Stromal cell of bone marrow (primary cell): Measurements from ENCODE around the gene C3orf49.
A peak's percentile ranks its signal among the peaks of the same experiment; 100 is the strongest.

Source experiments
- DNase-seq: peaks from one replicate; pipeline ENCODE4 v3.0.0-alpha.2; 2012; ENCODE audit warnings: low read depth

The C3orf49 gene, protein sequence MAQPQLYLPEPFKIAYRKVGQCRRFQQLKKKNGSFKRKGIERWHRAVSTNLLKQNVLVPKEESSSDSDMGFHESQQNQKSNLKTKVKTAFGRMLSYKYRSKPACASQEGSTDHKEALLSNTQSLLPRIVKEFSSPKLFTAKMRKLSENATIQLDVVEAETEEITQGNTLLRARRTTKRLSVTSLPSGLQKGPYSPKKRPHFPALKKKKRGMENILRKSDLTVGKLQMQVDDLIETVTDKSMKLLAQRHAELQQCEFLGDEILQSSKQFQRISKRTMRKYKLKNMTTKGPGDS

DNA sequence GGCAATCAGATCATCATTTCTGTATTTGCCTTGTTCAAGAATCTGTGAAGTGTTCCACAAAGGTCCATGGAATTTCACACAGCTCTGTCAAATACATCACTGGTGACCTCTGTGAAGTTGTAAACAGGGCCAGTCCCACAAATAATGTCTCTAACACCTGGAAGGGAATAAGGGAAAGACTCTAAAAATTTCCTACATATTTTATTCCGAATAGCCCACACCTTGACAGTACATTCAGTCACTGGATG lies at the start of gene C3orf49:
Gene C3orf49 (plus strand): TSS at position 149 of the 248 bp plus-strand sequence. CDS start 173 bp downstream, outside the sequence.
- no peak for DNase-seq

DNA sequence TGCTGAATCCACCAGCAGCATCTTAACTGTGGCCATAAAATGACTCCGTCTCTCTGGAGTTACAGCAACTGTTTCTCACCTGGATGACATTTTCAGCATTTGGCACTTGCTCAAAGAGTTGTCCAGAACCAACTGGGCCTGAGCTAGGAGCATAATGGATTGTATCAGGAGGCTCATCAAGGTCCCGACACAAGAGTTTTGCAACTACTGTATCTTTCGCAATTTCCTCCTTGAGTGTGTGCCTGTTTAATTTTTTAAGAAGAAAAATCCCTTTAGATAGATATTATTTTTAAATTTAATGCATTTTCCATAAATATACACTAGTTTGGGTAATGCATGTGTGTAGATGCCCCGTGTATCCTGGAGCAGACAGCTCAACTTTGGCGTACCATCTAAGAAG lies 44.3 kb upstream of the C3orf49 start:
- DNase-seq = no peak

DNA sequence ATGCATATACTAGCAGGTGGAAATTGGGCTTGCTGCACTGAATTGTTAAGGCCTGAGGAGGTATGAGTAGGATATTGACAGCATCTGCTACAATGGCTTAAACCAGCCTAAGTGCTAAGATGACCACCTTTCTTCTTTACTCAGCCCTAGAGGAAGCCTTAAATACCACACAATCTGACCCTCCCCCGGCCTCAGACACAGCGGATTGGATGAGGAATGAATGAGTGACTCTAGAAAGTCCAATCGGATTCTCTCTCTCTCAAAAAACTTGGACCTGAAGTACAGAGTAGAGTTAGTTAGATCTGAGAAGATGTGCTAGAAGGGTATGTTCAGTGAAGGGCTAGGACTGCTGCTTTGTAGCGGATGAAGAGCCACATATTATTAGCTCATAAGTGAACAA lies 39.9 kb upstream of the C3orf49 start:
- DNase-seq = no peak

DNA sequence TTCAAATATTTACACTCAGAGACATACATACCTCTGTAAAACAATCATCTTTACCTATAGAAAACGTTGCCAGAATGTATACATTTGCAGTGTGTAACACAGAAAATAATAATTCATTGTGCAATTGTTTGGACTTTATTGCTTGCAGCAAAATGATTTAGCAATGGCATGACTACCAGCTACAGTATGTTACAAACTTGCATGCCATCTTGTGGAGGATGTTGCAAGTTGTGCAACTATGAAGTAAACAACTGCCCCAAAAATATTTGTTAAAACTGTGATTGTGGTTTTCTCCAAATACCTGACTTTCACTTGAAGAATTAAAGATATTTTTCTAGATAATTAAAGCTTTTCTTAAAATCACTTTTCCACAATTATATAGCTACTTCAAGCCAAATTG lies 27.1 kb upstream of the C3orf49 start:
- peak; percentile 36 for DNase-seq

DNA sequence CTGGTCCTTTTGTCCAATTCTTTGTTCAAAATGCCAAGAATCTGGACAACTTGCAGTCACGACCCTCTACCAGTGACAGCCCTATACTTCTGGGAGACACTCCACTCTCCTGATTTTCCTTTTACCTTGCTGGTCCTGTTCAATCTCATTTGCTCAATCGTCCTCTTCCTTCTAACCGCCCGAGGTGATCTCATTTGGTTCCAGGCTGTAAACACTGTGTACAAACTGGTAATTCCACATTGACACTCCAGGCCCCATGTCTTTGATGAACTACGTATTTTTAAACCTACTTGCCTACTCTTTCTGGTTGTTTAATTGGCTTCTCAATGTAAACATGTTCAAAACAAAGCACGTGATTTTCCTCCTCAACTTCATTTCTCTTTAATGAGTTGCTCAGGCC lies 23.7 kb upstream of the C3orf49 start:
- DNase-seq = no peak

DNA sequence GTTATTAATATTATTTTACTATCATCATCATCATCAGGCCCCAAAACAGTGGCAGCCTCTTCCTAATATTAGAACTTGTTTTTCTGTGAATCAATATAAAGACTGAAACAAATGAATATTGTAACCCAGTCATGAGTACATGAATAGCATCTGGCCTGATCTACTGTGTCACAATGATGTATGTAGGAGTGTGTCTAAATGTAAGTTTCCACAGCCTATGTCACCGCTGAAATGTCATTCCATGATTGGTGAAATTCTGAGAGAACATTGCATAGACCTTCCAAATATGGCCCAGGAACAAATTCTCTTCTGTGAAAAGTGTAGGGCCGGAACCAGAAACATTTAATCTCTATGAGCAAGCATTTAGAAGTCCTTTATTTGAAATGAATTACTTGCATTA lies 20.6 kb upstream of the C3orf49 start:
- DNase-seq = no peak

DNA sequence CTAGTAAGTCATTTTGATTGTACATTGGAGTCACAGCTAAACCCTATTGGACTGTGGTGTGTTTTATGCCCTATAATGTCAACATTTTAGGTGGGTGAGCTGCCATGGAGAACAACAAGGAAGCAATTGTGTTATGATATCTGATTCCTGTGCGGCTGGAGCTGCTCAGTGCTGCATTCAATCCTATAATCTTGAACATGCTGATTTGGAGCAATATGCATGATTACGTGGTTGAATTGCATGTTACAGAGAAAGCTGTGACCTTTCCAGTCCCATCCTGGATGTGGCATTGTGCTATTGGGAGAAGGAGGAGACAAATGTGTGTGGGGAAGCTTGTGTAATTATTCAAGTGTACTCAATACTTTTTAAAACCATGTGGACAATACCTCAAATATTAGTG lies 20.1 kb upstream of the C3orf49 start:
- no peak for DNase-seq

DNA sequence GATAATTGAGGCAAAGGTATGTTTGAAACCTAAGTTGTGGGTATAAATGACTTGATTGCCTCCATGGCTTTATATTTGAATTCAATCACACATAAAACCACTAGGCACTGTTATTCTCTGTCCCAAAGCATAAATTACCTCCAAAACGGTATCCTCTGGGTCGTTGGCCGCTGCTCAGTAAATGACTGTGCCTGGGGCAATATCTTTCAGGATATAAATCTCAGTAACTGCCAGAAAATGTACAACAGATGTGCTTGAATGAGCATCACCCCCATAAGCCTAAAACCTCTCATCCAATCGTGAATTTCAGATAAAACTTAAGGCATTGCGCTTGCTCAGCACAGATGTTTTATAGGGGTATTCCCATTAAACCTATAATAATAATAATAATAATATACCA lies 19.0 kb upstream of the C3orf49 start:
- DNase-seq = no peak

DNA sequence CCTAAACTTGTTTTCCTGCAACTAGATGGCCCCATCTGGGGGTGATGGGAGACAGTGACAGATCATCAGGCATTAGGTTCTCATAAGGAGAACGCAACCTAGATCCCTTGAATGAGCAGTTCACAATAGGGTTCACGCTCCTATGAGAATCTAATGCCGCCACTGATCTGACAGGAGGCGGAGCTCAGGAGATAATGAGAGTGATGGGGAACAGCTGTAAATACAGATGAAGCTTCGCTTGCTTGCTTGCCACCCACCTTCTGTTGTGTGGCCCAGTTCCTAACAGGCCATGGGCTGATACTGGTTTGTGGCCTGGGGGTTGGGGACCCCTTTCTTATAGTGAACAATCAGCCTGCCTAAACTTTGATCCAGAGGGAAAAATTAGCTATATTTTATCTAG lies 15.2 kb upstream of the C3orf49 start:
- DNase-seq = no peak

DNA sequence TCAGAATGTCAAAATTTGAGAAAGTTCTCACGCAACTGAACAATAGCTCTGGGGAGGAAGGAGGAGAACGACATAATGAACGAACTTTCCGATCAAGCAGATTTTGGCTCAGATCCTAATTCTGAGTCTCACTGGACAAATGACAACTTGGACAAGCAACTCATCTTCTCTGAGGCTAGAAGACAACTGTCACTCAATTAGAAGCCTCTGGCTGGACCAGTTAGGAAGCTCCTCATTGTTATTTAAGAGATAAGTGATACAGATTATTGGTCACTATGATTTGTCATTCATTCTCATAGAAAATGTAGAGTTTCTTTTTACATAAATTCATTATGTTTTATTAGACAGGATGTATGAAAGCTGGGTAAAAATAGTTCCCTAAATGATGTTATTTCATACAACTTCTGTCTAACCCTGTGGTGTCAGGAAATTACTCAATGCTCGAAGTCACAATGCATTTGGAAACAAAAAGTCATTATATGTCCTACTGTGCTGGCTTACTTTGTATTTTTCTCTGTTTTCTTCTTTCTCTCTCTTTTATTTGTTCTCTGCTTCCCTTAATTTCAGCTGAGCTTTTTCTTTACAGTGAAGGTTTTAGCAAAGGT lies 11.0 kb upstream of the C3orf49 start:
- no peak for DNase-seq

DNA sequence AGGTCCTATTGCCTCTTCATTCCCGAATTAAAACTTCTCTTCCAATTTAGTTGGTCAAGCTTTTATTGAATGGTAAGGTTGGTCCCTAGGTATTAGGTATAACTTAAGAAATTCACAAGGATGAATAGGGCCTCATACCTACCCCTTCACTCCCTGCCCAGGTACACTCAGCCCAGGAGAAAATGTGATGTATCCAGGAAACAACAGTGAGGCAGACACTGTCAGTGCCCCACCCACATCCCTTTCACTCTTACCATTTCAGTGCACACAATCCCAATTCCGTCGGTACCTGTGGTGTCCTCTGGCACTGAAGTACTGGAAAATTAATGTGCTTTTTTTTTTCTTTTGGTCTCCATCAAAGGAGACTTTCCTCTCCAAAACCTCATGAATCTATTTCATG lies 10.5 kb upstream of the C3orf49 start:
- no peak for DNase-seq

DNA sequence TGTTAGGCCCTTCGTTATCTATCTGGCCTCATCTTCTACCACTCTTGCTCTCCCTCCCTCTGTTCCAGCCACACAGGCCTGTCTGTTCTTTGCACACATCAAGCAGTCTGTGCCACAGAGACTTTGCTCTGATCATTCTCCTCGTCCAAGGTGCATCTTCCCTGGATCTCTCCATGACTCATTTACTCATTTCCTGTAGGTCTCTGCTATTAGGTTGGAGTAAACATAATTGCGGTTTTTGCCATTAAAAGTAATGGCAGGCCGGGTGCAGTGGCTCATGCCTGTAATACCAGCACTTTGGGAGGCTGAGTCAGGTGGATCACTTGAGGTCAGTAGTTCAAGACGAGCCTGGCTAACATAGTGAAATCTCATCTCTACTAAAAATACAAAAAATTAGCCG lies 9.5 kb upstream of the C3orf49 start:
- no peak for DNase-seq

DNA sequence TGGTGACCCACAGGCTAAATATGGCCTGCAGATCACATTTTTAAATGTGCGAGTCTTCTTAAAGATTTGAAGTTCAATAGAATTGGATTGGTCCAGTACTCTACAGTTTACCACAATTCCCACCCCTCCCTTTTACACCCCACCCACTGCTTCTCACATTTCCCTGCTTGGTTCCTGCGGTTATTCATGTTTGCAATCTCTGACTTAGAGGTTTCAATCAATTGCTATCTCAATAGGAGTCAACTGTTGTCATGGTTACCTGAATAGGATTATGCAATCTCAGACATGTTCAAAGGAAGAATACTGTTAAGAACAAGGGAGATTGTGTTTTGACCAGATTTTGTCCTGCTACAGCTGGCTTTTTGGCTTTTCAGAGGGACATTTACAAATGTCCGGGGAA lies 4.9 kb upstream of the C3orf49 start:
- DNase-seq = peak; percentile 8

DNA sequence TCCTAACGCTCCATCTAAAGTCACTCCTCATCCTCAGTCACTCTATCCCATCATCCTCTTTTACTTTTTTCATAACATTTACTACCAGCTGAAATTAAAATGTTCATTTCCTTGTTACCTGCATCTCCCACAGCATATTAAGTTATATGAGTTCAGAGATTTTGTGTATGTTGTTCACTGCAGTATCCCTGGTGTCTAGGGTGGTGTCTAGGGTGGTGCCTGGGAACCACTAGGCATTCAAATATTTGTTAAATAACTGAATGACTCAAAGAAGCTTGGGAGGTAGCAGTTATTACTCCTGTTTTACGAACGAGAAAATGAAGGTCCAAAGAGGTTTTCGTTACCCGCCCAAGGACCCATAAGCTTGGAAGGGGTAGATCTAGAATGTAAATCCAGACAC lies 1.9 kb upstream of the C3orf49 start:
- DNase-seq = no peak

DNA sequence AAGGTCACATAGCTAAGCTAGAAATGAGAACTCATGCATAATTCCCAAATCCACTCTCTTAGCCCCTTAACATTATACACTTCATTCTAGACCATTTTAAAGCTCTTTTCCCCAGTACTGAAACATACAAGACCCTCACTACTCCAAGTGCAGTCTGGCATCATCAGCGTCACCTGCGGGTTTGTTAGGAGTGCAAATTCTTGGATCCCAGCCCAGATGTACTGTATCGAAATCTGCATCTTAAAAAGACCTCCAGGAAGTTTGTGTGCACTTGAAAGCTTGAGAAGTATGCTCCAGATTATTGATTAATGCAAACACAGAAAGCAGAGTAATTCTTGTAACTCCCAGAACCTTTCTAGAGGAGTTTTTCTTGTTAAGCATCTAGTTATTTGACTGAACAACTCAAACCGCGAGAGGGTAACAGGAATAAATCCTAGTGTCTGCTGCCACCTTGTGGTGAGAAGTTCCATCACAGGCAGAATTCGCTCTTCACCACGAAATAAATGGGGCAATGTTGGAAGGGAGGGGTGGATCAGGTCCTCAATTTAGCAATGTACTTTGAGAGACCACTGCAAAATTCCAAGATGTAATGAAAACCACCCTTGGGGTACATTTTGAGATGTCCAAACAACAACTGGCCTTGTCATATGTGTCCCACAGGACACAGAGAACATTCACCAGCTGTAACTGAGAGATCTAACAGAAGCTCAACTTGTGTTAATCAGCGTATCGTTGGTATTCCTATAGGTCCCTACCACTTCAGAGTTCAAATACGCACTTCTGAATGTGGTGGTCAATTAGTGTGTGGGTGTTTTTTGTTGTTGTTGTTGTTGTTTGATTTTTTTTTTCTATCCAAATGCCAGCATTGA lies 583 bp upstream of the C3orf49 start:
- DNase-seq = peak; percentile 49

DNA sequence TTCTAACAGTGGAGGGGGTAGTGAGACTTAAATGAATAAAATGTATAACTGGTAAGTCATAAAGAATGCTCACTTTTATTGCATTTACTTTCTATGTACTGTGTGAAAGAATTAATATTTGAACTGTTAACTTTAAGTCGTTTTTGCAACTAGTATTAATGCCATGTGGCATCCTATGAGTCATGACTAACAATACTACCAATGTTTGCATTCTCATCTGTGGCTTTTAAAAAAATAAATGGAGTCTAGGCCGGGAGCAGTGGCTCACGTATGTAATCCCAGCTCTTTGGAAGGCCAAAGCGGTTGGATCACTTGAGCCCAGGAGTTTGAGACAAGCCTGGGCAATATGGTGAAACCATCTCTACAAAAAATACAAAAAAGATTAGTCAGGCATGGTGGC lies 5.2 kb downstream of the C3orf49 start:
- DNase-seq = no peak

DNA sequence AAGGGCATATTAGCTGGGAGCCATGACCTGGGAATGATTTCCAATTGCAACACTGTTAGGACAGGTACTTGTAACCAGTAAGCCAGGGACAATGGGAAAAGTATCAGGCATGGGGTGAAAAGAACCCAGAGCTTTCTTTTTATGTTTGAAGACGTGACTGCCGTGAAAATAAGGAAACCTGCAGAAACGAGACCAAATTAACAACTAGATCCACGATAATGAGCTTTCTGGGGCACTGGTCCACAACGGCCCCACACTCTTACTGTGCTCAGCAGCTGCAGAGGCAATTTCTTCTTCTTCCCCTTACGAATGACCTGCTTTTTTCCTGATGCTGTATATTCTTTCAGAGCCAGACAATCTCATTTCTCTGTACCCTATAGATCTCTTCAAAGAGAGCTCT lies 11.4 kb downstream of the C3orf49 start:
- DNase-seq = no peak

DNA sequence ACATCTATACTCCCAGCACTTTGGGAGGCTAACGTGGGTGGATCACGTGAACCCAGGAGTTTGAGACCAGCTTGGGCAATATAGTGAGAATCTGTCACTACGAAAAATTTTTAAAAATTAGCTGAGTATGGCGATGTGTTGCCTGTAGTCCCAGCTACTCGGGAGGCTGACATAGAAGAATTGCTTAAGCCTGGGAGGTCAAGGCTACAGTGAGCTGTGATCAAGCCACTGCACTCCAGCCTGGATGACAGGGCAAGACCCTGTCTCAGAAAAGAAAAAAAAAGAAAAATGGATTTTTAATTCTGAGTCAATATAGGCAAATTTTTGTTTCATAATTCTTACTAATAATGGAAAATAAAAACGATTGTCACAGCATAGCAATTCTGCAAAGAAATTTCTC lies 13.3 kb downstream of the C3orf49 start:
- no peak for DNase-seq

DNA sequence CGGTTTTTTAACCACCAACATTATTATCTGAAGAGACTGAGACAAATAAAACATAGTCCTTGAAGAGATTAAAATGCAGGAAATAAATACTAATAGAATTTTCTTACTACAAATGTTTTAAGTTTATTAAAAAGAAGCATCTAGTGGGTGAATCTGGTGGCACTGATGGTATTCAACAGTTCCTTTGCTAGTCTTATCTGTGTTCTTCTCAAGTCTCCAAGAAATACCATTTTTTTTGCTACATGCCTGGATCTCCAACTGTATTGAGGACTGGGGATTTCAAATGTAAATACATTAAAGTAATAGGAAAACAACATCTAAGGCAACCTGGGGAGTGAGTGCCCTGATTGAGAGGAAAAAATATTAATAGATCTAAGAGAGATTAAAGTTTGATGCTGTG lies 22.6 kb downstream of the C3orf49 start:
- DNase-seq = no peak

DNA sequence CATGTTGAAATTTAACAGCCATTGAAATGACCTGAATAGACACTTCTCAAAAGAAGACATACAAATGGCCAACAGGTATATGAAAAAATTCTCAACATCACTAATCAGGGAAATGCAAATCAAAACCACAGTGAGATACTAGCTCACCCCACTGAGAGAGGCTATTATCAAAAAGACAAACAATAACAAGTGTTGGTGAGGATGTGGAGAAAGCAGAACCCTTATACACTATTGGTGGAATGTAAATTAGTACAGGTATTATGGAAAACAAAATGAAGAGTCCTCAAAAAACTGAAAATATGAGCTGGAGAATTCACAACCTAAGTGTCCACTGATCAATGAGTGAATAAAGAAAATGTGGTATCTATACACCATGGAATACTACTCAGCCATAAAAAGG lies 23.0 kb downstream of the C3orf49 start:
- no peak for DNase-seq

DNA sequence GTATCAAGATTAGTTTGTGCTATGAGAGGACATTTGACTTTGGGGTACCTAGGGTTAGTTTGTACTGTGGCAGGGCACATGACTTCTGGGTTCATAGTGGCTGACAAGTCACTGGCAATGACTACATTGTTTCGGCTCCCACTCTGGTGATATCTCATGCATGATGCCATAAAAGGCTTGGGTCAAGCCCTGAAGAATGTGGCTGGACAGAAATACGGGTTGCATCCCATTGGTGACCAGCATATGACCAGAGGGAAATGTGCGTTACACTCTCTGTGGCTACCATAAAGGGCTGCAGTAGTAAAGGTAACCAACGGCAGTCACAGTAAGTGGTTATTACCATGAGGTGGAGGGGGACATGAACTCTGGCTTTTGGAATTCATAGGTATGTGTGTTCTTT lies 26.1 kb downstream of the C3orf49 start:
- DNase-seq = no peak

DNA sequence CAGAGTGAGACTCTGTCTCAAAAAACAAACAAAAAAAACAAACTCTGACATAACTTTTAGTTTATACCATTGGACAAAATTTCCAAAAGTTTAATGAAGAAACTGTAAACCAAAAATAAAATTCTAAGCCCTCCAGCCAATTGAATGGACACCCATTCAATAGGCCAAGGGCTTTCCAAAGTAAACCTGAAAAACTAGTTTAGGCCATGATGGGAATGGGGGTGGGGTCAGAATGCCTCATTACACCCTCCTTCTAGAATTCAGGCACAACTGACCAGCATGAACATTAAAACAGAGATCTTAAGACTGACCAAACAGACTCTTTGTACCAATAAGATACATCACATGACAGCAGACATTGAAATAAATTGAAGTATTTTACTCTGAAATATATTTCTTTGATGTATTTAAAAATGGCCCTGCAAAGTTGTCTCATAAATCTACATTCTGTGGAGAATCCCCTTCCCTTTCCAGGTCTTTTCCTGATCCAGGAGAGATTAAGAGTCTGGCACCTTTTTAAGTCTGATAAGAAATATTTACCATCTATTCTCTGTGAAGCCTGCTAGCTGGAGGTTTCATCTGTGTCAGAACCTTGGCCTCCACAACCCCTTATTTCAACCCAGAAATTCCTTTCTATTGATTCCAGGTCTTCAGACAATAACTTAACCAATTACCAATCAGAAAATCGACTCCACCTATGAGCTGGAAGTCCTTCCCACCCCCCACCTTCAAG lies 28.8 kb downstream of the C3orf49 start:
- no peak for DNase-seq

DNA sequence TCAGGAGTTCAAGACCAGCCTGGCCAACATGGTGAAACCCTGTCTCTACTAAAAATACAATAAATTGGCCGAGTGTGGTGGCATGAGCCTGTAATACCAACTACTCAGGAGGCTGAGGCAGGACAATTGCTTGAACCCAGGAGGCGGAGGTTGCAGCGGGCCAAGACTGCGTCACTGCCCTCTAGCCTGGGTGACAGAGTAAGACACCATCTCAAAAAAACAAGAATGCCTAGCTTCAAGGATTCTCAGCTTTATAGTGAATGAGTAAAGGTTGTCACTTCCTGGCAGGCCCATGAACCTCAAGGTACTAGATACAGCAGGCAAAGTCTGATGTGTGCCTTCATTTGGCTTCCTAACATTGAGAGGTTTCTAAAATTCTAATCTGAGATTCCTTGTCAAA lies 30.1 kb downstream of the C3orf49 start:
- DNase-seq = no peak
